ENCODE results near the gene JSRP1.

JSRP1 gene

GRCh38 chr19:2231621-2232221, 24.5 kb downstream of the JSRP1 start:
- no peak for DNase-seq

GRCh38 chr19:2230807-2231533, 25.2 kb downstream of the JSRP1 start:
- DNase-seq, result no peak

- no peak for DNase-seq
These were observed 26.1 kb downstream of the JSRP1 start for GRCh38 chr19:2230033-2230531.

GRCh38 chr19:2229103-2230032, 26.8 kb downstream of the JSRP1 start:
- DNase-seq, result no peak

GRCh38 chr19:2228157-2229030, 27.8 kb downstream of the JSRP1 start:
- no peak for DNase-seq

- no peak for DNase-seq
These were observed 28.6 kb downstream of the JSRP1 start for GRCh38 chr19:2227415-2228156.

- DNase-seq, result no peak
These were observed 29.3 kb downstream of the JSRP1 start for GRCh38 chr19:2226840-2227360.

GRCh38 chr19:2226051-2226839, 30.0 kb downstream of the JSRP1 start:
- no peak for DNase-seq

- DNase-seq, result no peak
These were observed 30.7 kb downstream of the JSRP1 start for GRCh38 chr19:2225415-2226050.

GRCh38 chr19:2224754-2225349, 31.4 kb downstream of the JSRP1 start:
- DNase-seq, result no peak

- DNase-seq, result no peak
These were observed 32.3 kb downstream of the JSRP1 start for GRCh38 chr19:2223959-2224358.

- no peak for DNase-seq
These were observed 32.8 kb downstream of the JSRP1 start for GRCh38 chr19:2223391-2223790.

- DNase-seq, result no peak
These were observed 34.3 kb downstream of the JSRP1 start for GRCh38 chr19:2221918-2222317.

GRCh38 chr19:2221250-2221831, 34.9 kb downstream of the JSRP1 start:
- no peak for DNase-seq

- no peak for DNase-seq
These were observed 36.5 kb downstream of the JSRP1 start for GRCh38 chr19:2219726-2220125.

- no peak for DNase-seq
These were observed 38.6 kb downstream of the JSRP1 start for GRCh38 chr19:2217591-2217990.

- no peak for DNase-seq
These were observed 39.6 kb downstream of the JSRP1 start for GRCh38 chr19:2216361-2217225.

GRCh38 chr19:2215281-2215751, 40.9 kb downstream of the JSRP1 start:
- peak; percentile 27 for DNase-seq
